ENCODE measurements around the gene GHRH.

The GHRH gene

GRCh38 chr20:37288091-37288490 is 26.5 kb upstream of the GHRH start:
- no peak for DNase-seq
- Histone ChIP-seq H3K27me3 (no peaks in the 10 kb centered on the region), H3K27ac (no peak overlapping the region), H3K4me1 (peaks cover 0 to 15% (median 11%) of the 10 kb centered on the region in 4 donors), H3K9me3 (no peaks in the 10 kb centered on the region), H3K36me3 (peaks cover under 1 to 17% (median 8%) of the 10 kb centered on the region in 3 donors), H3K4me3 (no peak overlapping the region)
- TF ChIP-seq, protein P1, sequence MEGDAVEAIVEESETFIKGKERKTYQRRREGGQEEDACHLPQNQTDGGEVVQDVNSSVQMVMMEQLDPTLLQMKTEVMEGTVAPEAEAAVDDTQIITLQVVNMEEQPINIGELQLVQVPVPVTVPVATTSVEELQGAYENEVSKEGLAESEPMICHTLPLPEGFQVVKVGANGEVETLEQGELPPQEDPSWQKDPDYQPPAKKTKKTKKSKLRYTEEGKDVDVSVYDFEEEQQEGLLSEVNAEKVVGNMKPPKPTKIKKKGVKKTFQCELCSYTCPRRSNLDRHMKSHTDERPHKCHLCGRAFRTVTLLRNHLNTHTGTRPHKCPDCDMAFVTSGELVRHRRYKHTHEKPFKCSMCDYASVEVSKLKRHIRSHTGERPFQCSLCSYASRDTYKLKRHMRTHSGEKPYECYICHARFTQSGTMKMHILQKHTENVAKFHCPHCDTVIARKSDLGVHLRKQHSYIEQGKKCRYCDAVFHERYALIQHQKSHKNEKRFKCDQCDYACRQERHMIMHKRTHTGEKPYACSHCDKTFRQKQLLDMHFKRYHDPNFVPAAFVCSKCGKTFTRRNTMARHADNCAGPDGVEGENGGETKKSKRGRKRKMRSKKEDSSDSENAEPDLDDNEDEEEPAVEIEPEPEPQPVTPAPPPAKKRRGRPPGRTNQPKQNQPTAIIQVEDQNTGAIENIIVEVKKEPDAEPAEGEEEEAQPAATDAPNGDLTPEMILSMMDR (IDR thresholded peaks at IDR 0.05) = no peak
- intact Hi-C loops (cut with DNase I; ENCODE audit: low total_unique reads) = no loop called here

DNA sequence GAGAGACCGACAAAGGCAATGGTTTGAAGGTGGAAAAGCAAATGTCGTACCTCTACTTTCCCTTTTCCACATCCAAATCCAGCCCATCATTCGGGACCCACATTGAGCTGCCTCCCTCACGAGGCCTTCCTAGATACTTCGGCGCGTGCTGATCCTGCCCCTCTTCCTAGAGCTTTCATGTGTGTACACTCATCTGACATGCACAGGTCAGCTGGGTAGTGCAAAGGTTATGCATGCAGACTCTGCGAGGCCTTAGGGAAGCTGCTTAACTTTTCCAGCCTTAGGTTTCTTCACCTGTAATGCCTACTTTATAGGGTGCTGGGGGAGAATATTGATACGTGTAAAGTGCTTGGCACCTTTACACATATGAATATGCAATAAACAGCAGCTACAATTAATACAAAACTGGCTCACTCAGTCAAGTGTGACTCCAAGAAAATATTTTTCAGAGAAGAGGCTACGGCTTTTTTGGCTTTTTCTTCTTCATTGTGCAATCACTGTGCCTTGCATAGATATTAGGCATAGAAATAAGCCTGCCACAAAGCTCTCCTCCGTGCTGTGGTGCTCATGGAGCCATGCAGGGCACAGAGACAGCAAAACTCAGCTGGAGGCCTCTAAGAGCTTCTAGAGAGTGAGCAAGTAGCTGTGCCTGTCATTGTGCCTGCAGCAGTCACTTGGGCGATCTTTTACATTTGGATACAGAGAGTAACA is 24.2 kb upstream of the GHRH start:
- no peak overlapping the region for H3K27ac ChIP-seq
- DNase-seq = no peak
- no peaks in the 10 kb centered on the region for H3K27me3 ChIP-seq
- no peaks in the 10 kb centered on the region for H3K9me3 ChIP-seq
- peaks cover 0 to 14% (median 10%) of the 10 kb centered on the region in 4 donors for H3K4me1 ChIP-seq
- intact Hi-C loops (cut with DNase I; ENCODE audit: low total_unique reads) = no loop called here
- no peaks in the 10 kb centered on the region for H3K36me3 ChIP-seq
- no peak overlapping the region for H3K4me3 ChIP-seq
- TF ChIP-seq, protein P1 (IDR thresholded peaks at IDR 0.05) = no peak

GRCh38 chr20:37284691-37285161 is 23.1 kb upstream of the GHRH start:
- peaks cover 0 to 5% of the 10 kb centered on the region in 2 donors for H3K27me3 ChIP-seq
- H3K36me3 ChIP-seq = no peaks in the 10 kb centered on the region
- H3K27ac ChIP-seq = no peak overlapping the region
- TF ChIP-seq, protein P1 (IDR thresholded peaks at IDR 0.05) = no peak
- no peak for DNase-seq
- no peaks in the 10 kb centered on the region for H3K9me3 ChIP-seq
- no peak overlapping the region for H3K4me3 ChIP-seq
- intact Hi-C loops (cut with DNase I; ENCODE audit: low total_unique reads) = no loop called here
- H3K4me1 ChIP-seq = peaks cover 0 to 5% (median 2%) of the 10 kb centered on the region in 4 donors

- no peaks in the 10 kb centered on the region for H3K36me3 ChIP-seq
- no peak for DNase-seq
- peaks cover 0 to 8% of the 10 kb centered on the region in 2 donors for H3K27me3 ChIP-seq
- no peak overlapping the region for H3K27ac ChIP-seq
- H3K9me3 ChIP-seq = no peaks in the 10 kb centered on the region
- TF ChIP-seq, protein P1 (IDR thresholded peaks at IDR 0.05) = no peak
- no peak overlapping the region for H3K4me3 ChIP-seq
- intact Hi-C loops (cut with DNase I; ENCODE audit: low total_unique reads) = no loop called here
- H3K4me1 ChIP-seq = peaks cover 0 to 4% (median 0%) of the 10 kb centered on the region in 4 donors
Observed at GRCh38 chr20:37283530-37284195, 22.0 kb upstream of the GHRH start.

- Histone ChIP-seq H3K27me3 (peaks cover 0 to 8% of the 10 kb centered on the region in 2 donors), H3K27ac (no peak overlapping the region), H3K4me3 (no peak overlapping the region), H3K36me3 (no peaks in the 10 kb centered on the region), H3K9me3 (no peaks in the 10 kb centered on the region), H3K4me1 (no peaks in the 10 kb centered on the region)
- TF ChIP-seq, protein P1 (IDR thresholded peaks at IDR 0.05) = peak; percentile 47 to 51
- no peak for DNase-seq
- intact Hi-C loops (cut with DNase I; ENCODE audit: low total_unique reads) = no loop called here
Observed at GRCh38 chr20:37282556-37282955, 20.9 kb upstream of the GHRH start.

Measured in tibial artery (tissue), 4 donors.